RWPE2 (cell line): ENCODE measurements around the gene DERL2.
A peak's percentile ranks its signal among the peaks of the same experiment; 100 is the strongest.

Source experiments
- ATAC-seq: fragments of 200-7000 bp; cut with Tn5 transposase; 3 replicates; pipeline ENCODE4 v1.9.1; 2021; ENCODE audit warnings: low read depth
- DNase-seq: peaks from one replicate; pipeline ENCODE4 v3.0.0-alpha.2; 2020; ENCODE audit warnings: low spot score
- H3K27ac ChIP-seq: fragments of 450-650 bp; 2 replicates; pipeline ENCODE4 v1.5.1; 2017; ENCODE audit warnings: mild to moderate bottlenecking; ENCODE audit not compliant: poor library complexity, severe bottlenecking
- H3K27me3 ChIP-seq: fragments of 250-450 bp; sonication (Bioruptor Pico); 2 replicates; pipeline ENCODE4 v1.5.1; 2021; ENCODE audit warnings: mild to moderate bottlenecking, moderate library complexity; ENCODE audit not compliant: insufficient read depth, poor library complexity, severe bottlenecking
- H3K36me3 ChIP-seq: fragments of 250-450 bp; sonication (Bioruptor Pico); 2 replicates; pipeline ENCODE4 v1.5.1; 2020; ENCODE audit warnings: low read depth, mild to moderate bottlenecking, moderate library complexity
- H3K4me1 ChIP-seq: fragments of 250-450 bp; sonication (Bioruptor Pico); 2 replicates; pipeline ENCODE4 v1.5.1; 2021; ENCODE audit warnings: mild to moderate bottlenecking, moderate library complexity; ENCODE audit not compliant: insufficient read depth, poor library complexity, severe bottlenecking
- H3K4me3 ChIP-seq: fragments of 250-450 bp; sonication (Bioruptor Pico); 2 replicates; pipeline ENCODE4 v1.5.1; 2021; ENCODE audit warnings: mild to moderate bottlenecking, moderate library complexity; ENCODE audit not compliant: severe bottlenecking
- H3K9me3 ChIP-seq: fragments of 250-450 bp; sonication (Bioruptor Pico); 2 replicates; pipeline ENCODE4 v1.5.1; 2021; ENCODE audit warnings: mild to moderate bottlenecking, moderate library complexity; ENCODE audit not compliant: severe bottlenecking
- TF ChIP-seq, protein P1 (sequence below): fragments of 450-650 bp; IDR thresholded peaks from one replicate; pipeline ENCODE4 v1.5.1; 2017; ENCODE audit warnings: mild to moderate bottlenecking, moderate library complexity; ENCODE audit not compliant: poor library complexity, severe bottlenecking

Gene DERL2

DNA sequence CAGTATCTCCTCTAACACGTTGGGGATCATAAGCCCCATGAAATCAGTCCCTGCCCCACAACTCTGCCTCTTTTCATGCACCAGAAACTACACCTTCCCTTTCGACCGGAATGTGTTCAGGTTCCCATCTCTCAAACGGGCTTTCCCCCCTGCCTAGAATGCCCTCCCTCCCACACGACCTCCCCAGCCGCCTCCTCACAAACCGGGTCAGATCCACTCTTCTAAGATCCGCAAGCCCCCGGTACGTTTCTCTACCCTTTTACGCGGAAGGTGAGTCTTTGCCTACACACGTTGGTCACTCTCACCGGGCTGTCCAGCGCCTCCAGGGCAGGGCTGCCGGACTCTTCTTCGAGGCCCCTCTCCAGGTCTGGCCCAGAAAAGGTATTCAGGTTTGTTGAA lies 17.9 kb downstream of the DERL2 start:
- peak overlapping the region; percentile 51 for H3K27ac ChIP-seq
- TF ChIP-seq, protein P1, sequence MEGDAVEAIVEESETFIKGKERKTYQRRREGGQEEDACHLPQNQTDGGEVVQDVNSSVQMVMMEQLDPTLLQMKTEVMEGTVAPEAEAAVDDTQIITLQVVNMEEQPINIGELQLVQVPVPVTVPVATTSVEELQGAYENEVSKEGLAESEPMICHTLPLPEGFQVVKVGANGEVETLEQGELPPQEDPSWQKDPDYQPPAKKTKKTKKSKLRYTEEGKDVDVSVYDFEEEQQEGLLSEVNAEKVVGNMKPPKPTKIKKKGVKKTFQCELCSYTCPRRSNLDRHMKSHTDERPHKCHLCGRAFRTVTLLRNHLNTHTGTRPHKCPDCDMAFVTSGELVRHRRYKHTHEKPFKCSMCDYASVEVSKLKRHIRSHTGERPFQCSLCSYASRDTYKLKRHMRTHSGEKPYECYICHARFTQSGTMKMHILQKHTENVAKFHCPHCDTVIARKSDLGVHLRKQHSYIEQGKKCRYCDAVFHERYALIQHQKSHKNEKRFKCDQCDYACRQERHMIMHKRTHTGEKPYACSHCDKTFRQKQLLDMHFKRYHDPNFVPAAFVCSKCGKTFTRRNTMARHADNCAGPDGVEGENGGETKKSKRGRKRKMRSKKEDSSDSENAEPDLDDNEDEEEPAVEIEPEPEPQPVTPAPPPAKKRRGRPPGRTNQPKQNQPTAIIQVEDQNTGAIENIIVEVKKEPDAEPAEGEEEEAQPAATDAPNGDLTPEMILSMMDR, result no peak
- DNase-seq (no peak), ATAC-seq (peak; percentile 13; the same call in 2 of the 3 replicates)
- H3K27me3 ChIP-seq, result no peaks in the 10 kb centered on the region
- peaks cover 9% of the 10 kb centered on the region for H3K4me1 ChIP-seq
- H3K9me3 ChIP-seq, result no peaks in the 10 kb centered on the region
- peaks cover 21% of the 10 kb centered on the region for H3K36me3 ChIP-seq
- H3K4me3 ChIP-seq, result peak overlapping the region; percentile 96

DNA sequence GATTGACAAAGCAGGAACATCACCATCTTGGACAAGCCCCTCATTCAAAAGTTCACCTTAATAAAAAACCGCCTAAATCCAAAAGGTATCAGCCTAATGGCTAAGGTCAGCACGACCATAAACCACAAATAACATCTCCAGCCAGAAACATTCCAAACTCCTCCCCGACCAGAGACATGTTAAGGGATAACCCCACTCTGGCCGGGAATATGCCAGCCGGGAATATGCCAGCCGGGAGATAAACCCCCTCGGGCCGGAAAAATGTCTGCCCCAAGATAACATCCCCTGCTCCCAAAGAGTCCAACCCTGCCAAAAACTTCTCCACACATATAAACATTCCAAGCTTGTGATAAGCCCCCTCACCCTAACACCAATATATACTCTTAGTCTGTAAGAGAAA lies 18.6 kb downstream of the DERL2 start:
- Histone ChIP-seq H3K27ac (peak overlapping the region; percentile 51), H3K36me3 (peaks cover 21% of the 10 kb centered on the region), H3K4me1 (peaks cover 9% of the 10 kb centered on the region), H3K4me3 (peak overlapping the region; percentile 96), H3K27me3 (no peaks in the 10 kb centered on the region), H3K9me3 (no peaks in the 10 kb centered on the region)
- TF ChIP-seq, protein P1, result no peak
- ATAC-seq, result 0 out of 3 replicates have a peak, but pooled peaks have one; percentile 13
- DNase-seq, result no peak

DNA sequence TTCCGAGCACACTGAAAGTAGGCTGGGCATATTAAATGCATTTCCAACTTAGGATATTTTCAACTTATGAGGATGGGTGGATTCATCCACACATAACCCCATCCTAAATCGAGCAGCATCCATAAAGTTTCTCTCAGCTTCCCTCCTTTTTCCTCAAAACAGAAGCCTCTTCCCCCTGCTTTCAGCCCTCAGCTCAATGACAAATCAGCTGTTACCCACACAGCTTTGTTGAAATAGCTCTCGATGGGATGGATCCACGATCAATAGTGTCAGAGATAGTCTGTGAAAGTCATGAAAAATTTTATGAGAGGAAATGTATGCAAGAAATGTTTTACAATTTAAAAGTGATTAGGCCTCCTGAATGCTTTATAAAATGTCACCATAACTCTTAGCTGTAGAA lies 19.7 kb downstream of the DERL2 start:
- no peaks in the 10 kb centered on the region for H3K27me3 ChIP-seq
- no peak overlapping the region for H3K4me3 ChIP-seq
- peaks cover 23% of the 10 kb centered on the region for H3K36me3 ChIP-seq
- ATAC-seq (no peak), DNase-seq (no peak)
- no peak overlapping the region for H3K27ac ChIP-seq
- H3K4me1 ChIP-seq, result peaks cover 9% of the 10 kb centered on the region
- TF ChIP-seq, protein P1, result no peak
- no peaks in the 10 kb centered on the region for H3K9me3 ChIP-seq

DNA sequence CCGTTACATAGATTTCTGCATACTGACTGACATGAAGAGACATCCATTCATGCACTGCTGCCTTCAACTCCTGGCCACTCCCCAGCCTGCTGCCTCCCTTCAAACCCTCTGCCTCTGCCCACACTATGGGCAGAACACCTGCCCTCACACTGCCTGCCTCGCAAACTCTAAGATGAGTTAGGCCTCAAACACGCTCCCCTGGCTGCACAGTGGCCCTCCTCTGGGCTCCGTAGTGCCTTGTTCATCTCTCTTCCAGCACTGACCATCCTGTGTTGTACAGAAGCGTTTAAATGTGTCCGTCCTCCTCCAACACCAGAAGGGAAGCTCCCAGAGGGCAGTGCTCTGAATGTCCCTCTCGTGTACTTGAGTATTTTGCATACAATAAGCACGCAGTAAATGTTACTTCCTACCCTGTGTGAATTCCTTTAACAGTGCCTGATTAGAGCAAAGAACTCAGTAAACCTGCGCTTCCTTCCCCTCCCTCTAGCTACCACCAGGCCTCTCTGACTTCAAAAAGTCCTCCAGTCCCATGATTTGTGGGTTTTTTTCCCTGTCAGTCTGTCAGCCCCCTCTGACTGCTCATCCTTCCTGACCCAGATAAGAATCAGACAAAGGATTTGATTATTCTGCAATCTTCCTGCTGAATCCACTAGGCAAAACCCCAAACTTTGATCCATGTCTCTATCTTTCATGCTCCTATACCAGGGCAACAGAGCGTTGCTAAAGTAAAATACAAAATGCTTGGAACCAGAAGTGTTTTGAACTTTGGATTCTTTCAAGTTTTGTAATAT lies 21.1 kb downstream of the DERL2 start:
- ATAC-seq (no peak), DNase-seq (no peak)
- TF ChIP-seq, protein P1, result no peak
- Histone ChIP-seq H3K9me3 (no peaks in the 10 kb centered on the region), H3K36me3 (peaks cover 30% of the 10 kb centered on the region), H3K4me3 (no peak overlapping the region), H3K27me3 (no peaks in the 10 kb centered on the region), H3K4me1 (peaks cover 9% of the 10 kb centered on the region), H3K27ac (no peak overlapping the region)

GRCh38 chr17:5446786-5447185 lies 39.2 kb downstream of the DERL2 start:
- H3K27ac ChIP-seq, result no peak overlapping the region
- DNase-seq, result no peak
- no peak overlapping the region for H3K4me3 ChIP-seq
- no peaks in the 10 kb centered on the region for H3K27me3 ChIP-seq
- H3K4me1 ChIP-seq, result no peaks in the 10 kb centered on the region
- no peak for ATAC-seq
- no peaks in the 10 kb centered on the region for H3K9me3 ChIP-seq
- peaks cover 85% of the 10 kb centered on the region for H3K36me3 ChIP-seq
- TF ChIP-seq, protein P1, result no peak
